HCT116 (cell line): ENCODE data around the gene DCP1A. TPM values are rescaled to one million over a fixed set of nuclear protein-coding genes. Genes with fewer than 3 reads are reported as not detected.

Experiments
- ATAC-seq: fragments of 200-7000 bp; cut with Tn5 transposase; 2 replicates; pipeline ENCODE4 v1.9.1; 2020; ENCODE audit warnings: mild to moderate bottlenecking, moderate library complexity
- BruUV-seq: library from RNA; stranded (reverse); fragments of 400-500 nt; replicated peaks from 2 replicates; lab custom pipeline; 2021; lab: Mats Ljungman, UMichigan
- CTCF ChIA-PET: fragments of 300-600 bp; sonication (Branson Sonifier 250); formaldehyde crosslinking; loops from one replicate; lab custom pipeline; 2021; ENCODE audit warnings: antibody characterized with exemption; lab: Charles Lee
- POLR2A ChIA-PET: fragments of 300-600, 350-600 bp; sonication (Branson Sonifier 250); formaldehyde crosslinking; loops from one replicate; lab custom pipeline; 2021; ENCODE audit warnings: antibody characterized with exemption; lab: Charles Lee
- RAD21 ChIA-PET, 2 experiments: fragments of 300-600 bp; sonication (Branson Sonifier 250); formaldehyde crosslinking; loops; one replicate each; lab custom pipeline; 2023; ENCODE audit warnings: low total read pairs in 2 of 2; ENCODE audit not compliant: uncharacterized antibody in 2 of 2, unreplicated experiment in 2 of 2, low non-redundant PET in 1 of 2; lab: Charles Lee
- DNase-seq: peaks from one replicate; pipeline ENCODE4 v3.0.0-alpha.2; 2010; ENCODE audit warnings: low read depth, low spot score
- H2AFZ ChIP-seq: fragments of 200-600 bp; shearing (Covaris generic), sonication (generic); 2 replicates; pipeline ENCODE4 v1.6.1; 2017; ENCODE audit warnings: low read depth, mixed run types, mixed read lengths, antibody characterized with exemption, low read length; ENCODE audit not compliant: poor library complexity, severe bottlenecking
- H3K27ac ChIP-seq: 2 replicates; pipeline ENCODE4 v1.5.1; 2012; ENCODE audit warnings: low read depth, low read length
- H3K27me3 ChIP-seq: fragments of 200-600 bp; sonication (generic); 2 replicates; pipeline ENCODE4 v1.6.1; 2016; ENCODE audit warnings: mixed run types, low read length, mixed read lengths; ENCODE audit not compliant: insufficient read depth
- H3K36me3 ChIP-seq, 2 experiments: fragments of 200-500 bp in 1 of 2; fragments of 200-600 bp in 1 of 2; sonication (Bioruptor generic) in 1 of 2; sonication (generic) in 1 of 2; 2 replicates each; pipeline versions ENCODE4 v1.5.1 to v1.6.1; 2014 to 2016; ENCODE audit warnings: low read length in 2 of 2, inconsistent platforms in 1 of 2, mixed read lengths in 1 of 2, mixed run types in 1 of 2; ENCODE audit not compliant: insufficient read depth in 2 of 2, control insufficient read depth in 1 of 2
- H3K4me1 ChIP-seq, 2 experiments: fragments of 200-600 bp in 1 of 2; sonication (generic) in 1 of 2; 2 replicates each; pipeline versions ENCODE4 v1.5.1 to v1.6.1; 2012 to 2017; ENCODE audit warnings: low read length in 2 of 2, inconsistent platforms in 1 of 2, mild to moderate bottlenecking in 1 of 2, mixed read lengths in 1 of 2, mixed run types in 1 of 2, moderate library complexity in 1 of 2; ENCODE audit not compliant: insufficient read depth in 2 of 2, control insufficient read depth in 1 of 2
- H3K4me2 ChIP-seq: fragments of 200-600 bp; sonication (generic); 2 replicates; pipeline ENCODE4 v1.6.1; 2017; ENCODE audit warnings: mixed run types, low read length, mixed read lengths
- H3K4me3 ChIP-seq, 2 experiments: fragments of 200-600 bp in 1 of 2; sonication (generic) in 1 of 2; replicated peaks in 1 of 2; 2 replicates each; pipeline ENCODE4 v1.5.1; 2011 to 2016; ENCODE audit warnings: low read length in 2 of 2, control low read depth in 1 of 2, low read depth in 1 of 2, mild to moderate bottlenecking in 1 of 2, mixed read lengths in 1 of 2, mixed run types in 1 of 2
- H3K79me2 ChIP-seq: fragments of 200-600 bp; sonication (generic); 2 replicates; pipeline ENCODE4 v1.6.1; 2017; ENCODE audit warnings: mild to moderate bottlenecking, mixed run types, low read length, moderate library complexity, mixed read lengths; ENCODE audit not compliant: insufficient read depth
- H3K9ac ChIP-seq: fragments of 200-600 bp; sonication (generic); 2 replicates; pipeline ENCODE4 v1.6.1; 2016; ENCODE audit warnings: low read length, mixed read lengths
- H3K9me2 ChIP-seq: fragments of 200-600 bp; sonication (generic), shearing (Covaris generic); 2 replicates; pipeline ENCODE4 v1.6.1; 2017; ENCODE audit warnings: mixed run types, mild to moderate bottlenecking, moderate library complexity; ENCODE audit not compliant: insufficient read depth
- H3K9me3 ChIP-seq, 2 experiments: fragments of 200-500 bp in 1 of 2; fragments of 200-600 bp in 1 of 2; sonication (Bioruptor generic) in 1 of 2; sonication (generic) in 1 of 2; 2 replicates each; pipeline ENCODE4 v1.6.1; 2014 to 2017; ENCODE audit warnings: low read length in 2 of 2, mixed read lengths in 2 of 2, inconsistent platforms in 1 of 2, low read depth in 1 of 2, mild to moderate bottlenecking in 1 of 2, mixed run types in 1 of 2, moderate library complexity in 1 of 2; ENCODE audit not compliant: control insufficient read depth in 1 of 2, insufficient read depth in 1 of 2
- H4K20me1 ChIP-seq: fragments of 200-600 bp; sonication (generic), shearing (Covaris generic); 2 replicates; pipeline ENCODE4 v1.6.1; 2017; ENCODE audit warnings: mixed run types, mild to moderate bottlenecking, moderate library complexity; ENCODE audit not compliant: insufficient read depth
- CBX3 ChIP-seq: IDR thresholded peaks from 2 replicates; pipeline ENCODE4 v1.6.1; 2012; ENCODE audit warnings: low read depth
- CEBPB ChIP-seq: IDR thresholded peaks from 2 replicates; pipeline ENCODE4 v1.6.1; 2012; ENCODE audit warnings: low read depth
- EGR1 ChIP-seq: IDR thresholded peaks from 2 replicates; pipeline ENCODE4 v1.6.1; 2012; ENCODE audit warnings: low read depth
- EZH2phosphoT487 ChIP-seq: fragments of 200-600 bp; IDR thresholded peaks from 2 replicates; pipeline ENCODE4 v1.6.1; 2018; ENCODE audit warnings: antibody characterized with exemption, borderline replicate concordance
- POLR2A ChIP-seq: IDR thresholded peaks from 2 replicates; pipeline ENCODE4 v1.7.0; 2011; ENCODE audit warnings: borderline replicate concordance; ENCODE audit not compliant: insufficient read depth, insufficient read length; ENCODE audit errors: extremely low read depth
- RAD21 ChIP-seq: IDR thresholded peaks from 2 replicates; pipeline ENCODE4 v1.6.1; 2012; ENCODE audit warnings: low read depth, mild to moderate bottlenecking
- SP1 ChIP-seq: IDR thresholded peaks from 2 replicates; pipeline ENCODE4 v1.6.1; 2012; ENCODE audit warnings: low read depth
- YY1 ChIP-seq: IDR thresholded peaks from 2 replicates; pipeline ENCODE4 v1.6.1; 2011; ENCODE audit warnings: low read length, low read depth, moderate library complexity, mild to moderate bottlenecking; ENCODE audit not compliant: insufficient replicate concordance; ENCODE audit errors: extremely low read depth
- ZNF274 ChIP-seq: fragments of 200-500 bp; sonication (Bioruptor generic); IDR thresholded peaks from 2 replicates; pipeline ENCODE4 v1.6.1; 2014; ENCODE audit warnings: mild to moderate bottlenecking, low read depth, low read length, inconsistent platforms
- intact Hi-C: fragments of 100-400 bp; cut with micrococcal nuclease; formaldehyde crosslinking; loops from 2 replicates; pipeline ENCODE4 v1.10.0; 2022
- total RNA-seq: library from RNA; stranded (reverse); gene quantifications from one replicate; pipeline ENCODE4 v1.2.1, GENCODE V29; 2021; ENCODE audit not compliant: unreplicated experiment
- TF ChIP-seq, protein P1 (sequence below): IDR thresholded peaks from 2 replicates; pipeline ENCODE4 v1.6.1; 2011; ENCODE audit warnings: mild to moderate bottlenecking, low read length, moderate library complexity; ENCODE audit not compliant: insufficient replicate concordance; ENCODE audit errors: extremely low read depth
- TF ChIP-seq, protein P2 (sequence below): IDR thresholded peaks from 2 replicates; pipeline ENCODE4 v1.6.1; 2012; ENCODE audit warnings: low read depth

DCP1A gene
- total RNA-seq, 1 experiment from 2014 or later = 33.2 TPM

DNA sequence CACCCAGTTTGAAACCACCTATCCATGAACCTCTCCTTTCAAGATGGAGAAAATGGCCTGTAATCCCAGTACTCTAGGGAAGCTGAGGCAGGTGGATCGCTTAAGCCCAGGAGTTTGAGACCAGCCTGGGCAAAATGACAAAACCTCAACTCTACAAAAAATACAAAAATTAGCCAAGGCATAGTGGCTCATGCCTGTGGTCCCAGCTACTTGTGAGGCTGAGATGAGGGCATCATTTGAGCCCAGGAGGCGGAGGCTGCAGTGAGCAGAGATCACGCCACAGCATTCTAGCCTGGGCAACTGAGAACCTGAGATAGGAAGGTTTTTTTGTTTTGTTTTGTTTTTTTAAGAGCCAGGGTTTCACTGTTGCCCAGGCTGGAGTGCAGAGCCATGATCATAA, 96.9 kb downstream of the DCP1A start:
- no TSS peak for BruUV-seq
- H3K9me3 ChIP-seq = no peaks in the 10 kb centered on the region
- H3K4me2 ChIP-seq = no peak overlapping the region
- H3K4me1 ChIP-seq = peaks cover 25 to 74% of the 10 kb centered on the region in 2 experiments
- no peak overlapping the region for H3K9ac ChIP-seq
- peaks cover 100% of the 10 kb centered on the region for H3K79me2 ChIP-seq
- H4K20me1 ChIP-seq = peaks cover 35% of the 10 kb centered on the region
- RAD21 ChIA-PET = no interaction called here
- H3K27ac ChIP-seq = peak overlapping the region; percentile 11; the same call in 1 of the 2 replicates
- POLR2A ChIA-PET = interaction anchor here (1.6 kb wide), 1 partner anchor 13 kb away, joined by 4 read pairs; no protein-coding TSS in a partner anchor
- CTCF ChIA-PET = no interaction called here
- TF ChIP-seq RAD21 (no peak), YY1 (no peak), EZH2phosphoT487 (no peak), POLR2A (no peak), ZNF274 (no peak), EGR1 (no peak), SP1 (no peak), CBX3 (no peak), CEBPB (no peak)
- TF ChIP-seq, protein P1, sequence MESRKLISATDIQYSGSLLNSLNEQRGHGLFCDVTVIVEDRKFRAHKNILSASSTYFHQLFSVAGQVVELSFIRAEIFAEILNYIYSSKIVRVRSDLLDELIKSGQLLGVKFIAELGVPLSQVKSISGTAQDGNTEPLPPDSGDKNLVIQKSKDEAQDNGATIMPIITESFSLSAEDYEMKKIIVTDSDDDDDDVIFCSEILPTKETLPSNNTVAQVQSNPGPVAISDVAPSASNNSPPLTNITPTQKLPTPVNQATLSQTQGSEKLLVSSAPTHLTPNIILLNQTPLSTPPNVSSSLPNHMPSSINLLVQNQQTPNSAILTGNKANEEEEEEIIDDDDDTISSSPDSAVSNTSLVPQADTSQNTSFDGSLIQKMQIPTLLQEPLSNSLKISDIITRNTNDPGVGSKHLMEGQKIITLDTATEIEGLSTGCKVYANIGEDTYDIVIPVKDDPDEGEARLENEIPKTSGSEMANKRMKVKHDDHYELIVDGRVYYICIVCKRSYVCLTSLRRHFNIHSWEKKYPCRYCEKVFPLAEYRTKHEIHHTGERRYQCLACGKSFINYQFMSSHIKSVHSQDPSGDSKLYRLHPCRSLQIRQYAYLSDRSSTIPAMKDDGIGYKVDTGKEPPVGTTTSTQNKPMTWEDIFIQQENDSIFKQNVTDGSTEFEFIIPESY = no peak
- TF ChIP-seq, protein P2, sequence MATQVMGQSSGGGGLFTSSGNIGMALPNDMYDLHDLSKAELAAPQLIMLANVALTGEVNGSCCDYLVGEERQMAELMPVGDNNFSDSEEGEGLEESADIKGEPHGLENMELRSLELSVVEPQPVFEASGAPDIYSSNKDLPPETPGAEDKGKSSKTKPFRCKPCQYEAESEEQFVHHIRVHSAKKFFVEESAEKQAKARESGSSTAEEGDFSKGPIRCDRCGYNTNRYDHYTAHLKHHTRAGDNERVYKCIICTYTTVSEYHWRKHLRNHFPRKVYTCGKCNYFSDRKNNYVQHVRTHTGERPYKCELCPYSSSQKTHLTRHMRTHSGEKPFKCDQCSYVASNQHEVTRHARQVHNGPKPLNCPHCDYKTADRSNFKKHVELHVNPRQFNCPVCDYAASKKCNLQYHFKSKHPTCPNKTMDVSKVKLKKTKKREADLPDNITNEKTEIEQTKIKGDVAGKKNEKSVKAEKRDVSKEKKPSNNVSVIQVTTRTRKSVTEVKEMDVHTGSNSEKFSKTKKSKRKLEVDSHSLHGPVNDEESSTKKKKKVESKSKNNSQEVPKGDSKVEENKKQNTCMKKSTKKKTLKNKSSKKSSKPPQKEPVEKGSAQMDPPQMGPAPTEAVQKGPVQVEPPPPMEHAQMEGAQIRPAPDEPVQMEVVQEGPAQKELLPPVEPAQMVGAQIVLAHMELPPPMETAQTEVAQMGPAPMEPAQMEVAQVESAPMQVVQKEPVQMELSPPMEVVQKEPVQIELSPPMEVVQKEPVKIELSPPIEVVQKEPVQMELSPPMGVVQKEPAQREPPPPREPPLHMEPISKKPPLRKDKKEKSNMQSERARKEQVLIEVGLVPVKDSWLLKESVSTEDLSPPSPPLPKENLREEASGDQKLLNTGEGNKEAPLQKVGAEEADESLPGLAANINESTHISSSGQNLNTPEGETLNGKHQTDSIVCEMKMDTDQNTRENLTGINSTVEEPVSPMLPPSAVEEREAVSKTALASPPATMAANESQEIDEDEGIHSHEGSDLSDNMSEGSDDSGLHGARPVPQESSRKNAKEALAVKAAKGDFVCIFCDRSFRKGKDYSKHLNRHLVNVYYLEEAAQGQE = no peak
- no peak for ATAC-seq
- H3K9me2 ChIP-seq = no peaks in the 10 kb centered on the region
- DNase-seq = no peak
- H3K36me3 ChIP-seq = peaks cover 2 to 30% of the 10 kb centered on the region in 2 experiments; a peak in 1 of 4 replicates
- no peaks in the 10 kb centered on the region for H3K27me3 ChIP-seq
- intact Hi-C loops = no loop called here
- H3K4me3 ChIP-seq = no peak overlapping the region
- H2AFZ ChIP-seq = no peak overlapping the region
